Measurements from ENCODE around the gene SCG5. TPM values are rescaled to one million over a fixed set of nuclear protein-coding genes. Genes with fewer than 3 reads are reported as not detected.

SCG5 gene
- total and polyA plus RNA-seq, 10 of the 15 experiments (the other 5 are each of a cell fraction or from before 2014, with no cell fraction given), result 0.13 to 0.62 (median 0.48) TPM

- TF ChIP-seq CBX3 (IDR thresholded peaks at IDR 0.05; ENCODE audit: borderline replicate concordance, low read depth), result no peak
- no peak for TF ChIP-seq ZNF384 (IDR thresholded peaks at IDR 0.05; ENCODE audit: borderline replicate concordance, low read depth, low read length)
- no peak for TF ChIP-seq MYB (IDR thresholded peaks at IDR 0.05; ENCODE audit: borderline replicate concordance, low read depth, low read length)
- TF ChIP-seq TARDBP (IDR thresholded peaks at IDR 0.05; ENCODE audit: borderline replicate concordance), result no peak
- no peak for ATAC-seq
- no peak overlapping the region for H3K27ac ChIP-seq (ENCODE audit: control insufficient read depth, insufficient read depth)
- no peak overlapping the region for H3K4me3 ChIP-seq
- H2AFZ ChIP-seq (ENCODE audit: control insufficient read depth, low read depth, low read length), result no peak overlapping the region
- peaks cover 0 to 4% of the 10 kb centered on the region in 2 experiments; a peak in 1 of 4 replicates for H3K27me3 ChIP-seq (replicated peaks in 1 of 2; ENCODE audit: control insufficient read depth in 2 of 2, insufficient read depth in 2 of 2, low read length in 1 of 2)
- no TSS peak for BruUV-seq (replicated peaks)
- no peaks in the 10 kb centered on the region for H3K36me3 ChIP-seq (ENCODE audit: control insufficient read depth in 2 of 2, insufficient read depth in 2 of 2, low read length in 1 of 2)
- no peak overlapping the region for H3K4me2 ChIP-seq (ENCODE audit: control insufficient read depth, insufficient read depth)
- no peaks in the 10 kb centered on the region for H3K9me3 ChIP-seq (replicated peaks; ENCODE audit: control insufficient read depth, insufficient read depth, low read length)
- H3K4me1 ChIP-seq (ENCODE audit: control insufficient read depth, insufficient read depth, low read length), result no peaks in the 10 kb centered on the region
- intact Hi-C loops (cut with micrococcal nuclease; ENCODE audit: unreplicated experiment), result no loop called here
- in situ Hi-C loops (cut with MboI), result no loop called here
- DNase-seq (ENCODE audit: low read depth, low spot score), result no peak
- no peak overlapping the region for H3K9ac ChIP-seq (ENCODE audit: control insufficient read depth, insufficient read depth, low read length)
- ChIA-PET SMC1A (ENCODE audit: uncharacterized antibody, unreplicated experiment) (no interaction called here), RAD21 (ENCODE audit: unreplicated experiment) (no interaction called here), CTCF (interaction anchor here (0.7 kb wide), 1 partner anchor 43 kb away, joined by 3 read pairs; no protein-coding TSS in a partner anchor), POLR2A (no interaction called here)
- WGBS (ENCODE audit: insufficient coverage, insufficient replicate concordance, low lambda C conversion rate, missing lambda C conversion rate), result 49% methylated on average over 2 of the region's 2 CpGs
- no peaks in the 10 kb centered on the region for H3K79me2 ChIP-seq (ENCODE audit: control insufficient read depth, insufficient read depth, low read length)
- FAIRE-seq, result no peak
- H4K20me1 ChIP-seq (ENCODE audit: control insufficient read depth, insufficient read depth), result no peaks in the 10 kb centered on the region
Measured at GRCh38 chr15:32705446-32705845, 63.9 kb downstream of the SCG5 start.

GRCh38 chr15:32706704-32707103 is 65.2 kb downstream of the SCG5 start:
- no peak overlapping the region for H3K27ac ChIP-seq (ENCODE audit: control insufficient read depth, insufficient read depth)
- TF ChIP-seq ESRRA (IDR thresholded peaks at IDR 0.05; ENCODE audit: low read length) (no peak), PAX5 (IDR thresholded peaks at IDR 0.05; ENCODE audit: borderline replicate concordance, low read depth, low read length) (no peak), CBFB (IDR thresholded peaks at IDR 0.05; ENCODE audit: low read depth) (no peak), RUNX3 (IDR thresholded peaks at IDR 0.05; ENCODE audit: low read length) (no peak)
- TF ChIP-seq, protein P1, sequence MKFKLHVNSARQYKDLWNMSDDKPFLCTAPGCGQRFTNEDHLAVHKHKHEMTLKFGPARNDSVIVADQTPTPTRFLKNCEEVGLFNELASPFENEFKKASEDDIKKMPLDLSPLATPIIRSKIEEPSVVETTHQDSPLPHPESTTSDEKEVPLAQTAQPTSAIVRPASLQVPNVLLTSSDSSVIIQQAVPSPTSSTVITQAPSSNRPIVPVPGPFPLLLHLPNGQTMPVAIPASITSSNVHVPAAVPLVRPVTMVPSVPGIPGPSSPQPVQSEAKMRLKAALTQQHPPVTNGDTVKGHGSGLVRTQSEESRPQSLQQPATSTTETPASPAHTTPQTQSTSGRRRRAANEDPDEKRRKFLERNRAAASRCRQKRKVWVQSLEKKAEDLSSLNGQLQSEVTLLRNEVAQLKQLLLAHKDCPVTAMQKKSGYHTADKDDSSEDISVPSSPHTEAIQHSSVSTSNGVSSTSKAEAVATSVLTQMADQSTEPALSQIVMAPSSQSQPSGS (IDR thresholded peaks at IDR 0.05; ENCODE audit: low read length), result no peak
- TF ChIP-seq, protein P2, sequence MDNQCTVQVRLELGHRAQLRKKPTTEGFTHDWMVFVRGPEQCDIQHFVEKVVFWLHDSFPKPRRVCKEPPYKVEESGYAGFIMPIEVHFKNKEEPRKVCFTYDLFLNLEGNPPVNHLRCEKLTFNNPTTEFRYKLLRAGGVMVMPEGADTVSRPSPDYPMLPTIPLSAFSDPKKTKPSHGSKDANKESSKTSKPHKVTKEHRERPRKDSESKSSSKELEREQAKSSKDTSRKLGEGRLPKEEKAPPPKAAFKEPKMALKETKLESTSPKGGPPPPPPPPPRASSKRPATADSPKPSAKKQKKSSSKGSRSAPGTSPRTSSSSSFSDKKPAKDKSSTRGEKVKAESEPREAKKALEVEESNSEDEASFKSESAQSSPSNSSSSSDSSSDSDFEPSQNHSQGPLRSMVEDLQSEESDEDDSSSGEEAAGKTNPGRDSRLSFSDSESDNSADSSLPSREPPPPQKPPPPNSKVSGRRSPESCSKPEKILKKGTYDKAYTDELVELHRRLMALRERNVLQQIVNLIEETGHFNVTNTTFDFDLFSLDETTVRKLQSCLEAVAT (IDR thresholded peaks at IDR 0.05), result no peak
- no peaks in the 10 kb centered on the region for H3K9me3 ChIP-seq (replicated peaks; ENCODE audit: control insufficient read depth, insufficient read depth, low read length)
- WGBS (ENCODE audit: insufficient coverage, insufficient replicate concordance, low lambda C conversion rate, missing lambda C conversion rate), result 48% methylated on average over 3 of the region's 3 CpGs
- BruUV-seq (replicated peaks), result no TSS peak
- ChIA-PET SMC1A (ENCODE audit: uncharacterized antibody, unreplicated experiment) (no interaction called here), POLR2A (no interaction called here), CTCF (interaction anchor here (1.0 kb wide), 1 partner anchor 287 kb away, joined by 3 read pairs; no protein-coding TSS in a partner anchor), RAD21 (ENCODE audit: unreplicated experiment) (no interaction called here)
- H3K27me3 ChIP-seq (replicated peaks in 1 of 2; ENCODE audit: control insufficient read depth in 2 of 2, insufficient read depth in 2 of 2, low read length in 1 of 2), result peaks cover 0 to under 1% of the 10 kb centered on the region in 2 experiments; a peak in 1 of 4 replicates
- no peak for FAIRE-seq
- H3K79me2 ChIP-seq (ENCODE audit: control insufficient read depth, insufficient read depth, low read length), result no peaks in the 10 kb centered on the region
- DNase-seq (ENCODE audit: low read depth, low spot score), result no peak
- in situ Hi-C loops (cut with MboI) (no loop called here), intact Hi-C loops (cut with micrococcal nuclease; ENCODE audit: unreplicated experiment) (no loop called here)
- H2AFZ ChIP-seq (ENCODE audit: control insufficient read depth, low read depth, low read length), result no peak overlapping the region
- H3K9ac ChIP-seq (ENCODE audit: control insufficient read depth, insufficient read depth, low read length), result no peak overlapping the region
- no peaks in the 10 kb centered on the region for H4K20me1 ChIP-seq (ENCODE audit: control insufficient read depth, insufficient read depth)
- H3K4me2 ChIP-seq (ENCODE audit: control insufficient read depth, insufficient read depth), result no peak overlapping the region
- no peaks in the 10 kb centered on the region for H3K36me3 ChIP-seq (ENCODE audit: control insufficient read depth in 2 of 2, insufficient read depth in 2 of 2, low read length in 1 of 2)
- no peak overlapping the region for H3K4me3 ChIP-seq
- no peak for ATAC-seq
- no peaks in the 10 kb centered on the region for H3K4me1 ChIP-seq (ENCODE audit: control insufficient read depth, insufficient read depth, low read length)
